Ureter (tissue), 1 donor: ENCODE results near the gene ATP1B3. TPM values are rescaled to one million over a fixed set of nuclear protein-coding genes. Genes with fewer than 3 reads are reported as not detected.
"Not testable (repeated sequence)": the region's sequence is repeated elsewhere in the genome, so short reads cannot be mapped to it uniquely, and the experiment has no call there.

Experiments used
- DNase-seq: peaks from one replicate; pipeline ENCODE4 v3.0.0-alpha.2; 2020; ENCODE audit warnings: low spot score
- total RNA-seq: library from RNA; stranded (reverse); gene quantifications from one replicate; pipeline ENCODE4 v1.2.4, GENCODE V29; 2023
- donor health status: DM: yes; HTN: yes; CAD: no.

ATP1B3 gene
- total RNA-seq, 1 donor from 2014 or later: 113 TPM

- no peak for DNase-seq
Measured at GRCh38 chr3:141860766-141861513, 15.5 kb upstream of the ATP1B3 start.

- no peak for DNase-seq
Measured at GRCh38 chr3:141862279-141862816, 14.1 kb upstream of the ATP1B3 start.

GRCh38 chr3:141863491-141863890, 13.0 kb upstream of the ATP1B3 start:
- no peak for DNase-seq

- DNase-seq: no peak
Measured at GRCh38 chr3:141864281-141864970, 12.0 kb upstream of the ATP1B3 start.

- no peak for DNase-seq
Measured at GRCh38 chr3:141865101-141865500, 11.3 kb upstream of the ATP1B3 start.

GRCh38 chr3:141870091-141870687, 6.3 kb upstream of the ATP1B3 start:
- no peak for DNase-seq

- peak; percentile 91 for DNase-seq
Measured at GRCh38 chr3:141875374-141875892, 1.0 kb upstream of the ATP1B3 start.

GRCh38 chr3:141875893-141876380, 506 bp upstream of the ATP1B3 start:
- DNase-seq: no peak

GRCh38 chr3:141876891-141877621, 613 bp downstream of the ATP1B3 start:
- DNase-seq: peak; percentile 65

- no peak for DNase-seq
Measured at GRCh38 chr3:141877911-141878310, 1.5 kb downstream of the ATP1B3 start.

GRCh38 chr3:141878326-141878725, 1.9 kb downstream of the ATP1B3 start:
- DNase-seq: no peak

GRCh38 chr3:141878817-141879216, 2.4 kb downstream of the ATP1B3 start:
- no peak for DNase-seq

GRCh38 chr3:141881702-141882101, 5.3 kb downstream of the ATP1B3 start:
- DNase-seq: no peak

GRCh38 chr3:141887051-141887450, 10.6 kb downstream of the ATP1B3 start:
- no peak for DNase-seq

- not testable (repeated sequence) for DNase-seq
Measured at GRCh38 chr3:141888548-141888947, 12.1 kb downstream of the ATP1B3 start.

GRCh38 chr3:141894524-141895176, 18.2 kb downstream of the ATP1B3 start:
- no peak for DNase-seq

GRCh38 chr3:141895731-141896130, 19.3 kb downstream of the ATP1B3 start:
- DNase-seq: no peak

GRCh38 chr3:141898908-141899307, 22.5 kb downstream of the ATP1B3 start:
- no peak for DNase-seq

GRCh38 chr3:141900343-141900742, 23.9 kb downstream of the ATP1B3 start:
- DNase-seq: no peak

GRCh38 chr3:141901914-141902313, 25.5 kb downstream of the ATP1B3 start:
- DNase-seq: no peak

- DNase-seq: no peak
Measured at GRCh38 chr3:141904203-141904602, 27.8 kb downstream of the ATP1B3 start.
